Colonic mucosa (tissue), 4 donors: Measurements from ENCODE around the gene ATP2C2. TPM values are rescaled to one million over a fixed set of nuclear protein-coding genes. Genes with fewer than 3 reads are reported as not detected.

Source experiments
- DNase-seq: peaks from one replicate; pipeline ENCODE4 v3.0.0-alpha.2; 2020
- H3K27ac ChIP-seq: fragments of 200-600 bp; one replicate; pipeline ENCODE4 v1.8.0; 2021
- H3K27me3 ChIP-seq: fragments of 200-600 bp; one replicate; pipeline ENCODE4 v1.8.0; 2021
- H3K36me3 ChIP-seq: fragments of 200-600 bp; one replicate; pipeline ENCODE4 v1.8.0; 2021
- H3K4me1 ChIP-seq: fragments of 200-600 bp; one replicate; pipeline ENCODE4 v1.8.0; 2021; ENCODE audit warnings: mild to moderate bottlenecking
- H3K4me3 ChIP-seq: fragments of 200-600 bp; one replicate; pipeline ENCODE4 v1.8.0; 2021
- H3K9ac ChIP-seq, 2 donors: one replicate each; pipeline ENCODE4 v1.7.0; 2013; ENCODE audit warnings: control low read depth in 2 of 2, low read depth in 2 of 2, low read length in 2 of 2
- H3K9me3 ChIP-seq: fragments of 200-600 bp; one replicate; pipeline ENCODE4 v1.8.0; 2021
- intact Hi-C: fragments of 100-400 bp; cut with DNase I; formaldehyde crosslinking; loops from one replicate; pipeline ENCODE4 v1.14.1; 2022
- total RNA-seq, 2 donors: library from RNA; stranded (reverse); fragmentation: NEBNext Ultra II Directional in 1 of 2; extraction: Animal tissue kit (Norgen Biotek cat#: 25700) in 1 of 2; gene quantifications; one replicate each; pipeline ENCODE4 v1.2.1, GENCODE V29; 2021
- TF ChIP-seq, protein P1 (sequence below): fragments of 200-600 bp; IDR thresholded peaks from one replicate; pipeline ENCODE4 v1.8.0; 2022; ENCODE audit warnings: antibody characterized with exemption, mild to moderate bottlenecking
- donor health status: healthy.
- donor health status: DM: no; HTN: no; CAD: no.
- donor health status: DM: no; HTN: no; CAD: no.

Gene ATP2C2
- total RNA-seq, 2 donors from 2014 or later: 126 to 220 TPM

DNA sequence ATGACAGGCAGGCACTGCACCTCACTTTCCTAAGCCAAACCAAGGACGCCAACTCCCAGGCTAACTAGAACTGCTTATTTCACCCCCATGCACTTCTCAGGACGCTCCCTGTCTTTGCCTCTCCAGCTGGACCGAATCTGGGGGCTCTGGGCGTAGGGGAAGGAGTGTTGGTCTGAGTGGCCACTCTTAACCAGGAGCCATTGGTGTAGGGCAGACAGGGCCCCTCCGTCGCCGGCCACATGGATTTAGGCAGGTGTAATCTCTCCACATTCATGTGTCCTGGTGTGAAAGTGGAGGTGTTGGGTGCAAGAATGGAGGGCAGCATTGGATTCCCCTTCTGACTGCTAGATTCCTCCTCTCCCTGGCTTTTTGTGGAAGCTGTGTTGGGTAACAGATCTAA is 9.8 kb downstream of the ATP2C2 start:
- intact Hi-C loops: no loop called here
- no peaks in the 10 kb centered on the region for H3K4me1 ChIP-seq
- TF ChIP-seq, protein P1, sequence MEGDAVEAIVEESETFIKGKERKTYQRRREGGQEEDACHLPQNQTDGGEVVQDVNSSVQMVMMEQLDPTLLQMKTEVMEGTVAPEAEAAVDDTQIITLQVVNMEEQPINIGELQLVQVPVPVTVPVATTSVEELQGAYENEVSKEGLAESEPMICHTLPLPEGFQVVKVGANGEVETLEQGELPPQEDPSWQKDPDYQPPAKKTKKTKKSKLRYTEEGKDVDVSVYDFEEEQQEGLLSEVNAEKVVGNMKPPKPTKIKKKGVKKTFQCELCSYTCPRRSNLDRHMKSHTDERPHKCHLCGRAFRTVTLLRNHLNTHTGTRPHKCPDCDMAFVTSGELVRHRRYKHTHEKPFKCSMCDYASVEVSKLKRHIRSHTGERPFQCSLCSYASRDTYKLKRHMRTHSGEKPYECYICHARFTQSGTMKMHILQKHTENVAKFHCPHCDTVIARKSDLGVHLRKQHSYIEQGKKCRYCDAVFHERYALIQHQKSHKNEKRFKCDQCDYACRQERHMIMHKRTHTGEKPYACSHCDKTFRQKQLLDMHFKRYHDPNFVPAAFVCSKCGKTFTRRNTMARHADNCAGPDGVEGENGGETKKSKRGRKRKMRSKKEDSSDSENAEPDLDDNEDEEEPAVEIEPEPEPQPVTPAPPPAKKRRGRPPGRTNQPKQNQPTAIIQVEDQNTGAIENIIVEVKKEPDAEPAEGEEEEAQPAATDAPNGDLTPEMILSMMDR: no peak
- H3K4me3 ChIP-seq: no peak overlapping the region
- H3K27ac ChIP-seq: no peak overlapping the region
- DNase-seq: no peak
- no peaks in the 10 kb centered on the region for H3K36me3 ChIP-seq
- no peaks in the 10 kb centered on the region for H3K27me3 ChIP-seq
- H3K9me3 ChIP-seq: no peaks in the 10 kb centered on the region
- no peak overlapping the region for H3K9ac ChIP-seq

DNA sequence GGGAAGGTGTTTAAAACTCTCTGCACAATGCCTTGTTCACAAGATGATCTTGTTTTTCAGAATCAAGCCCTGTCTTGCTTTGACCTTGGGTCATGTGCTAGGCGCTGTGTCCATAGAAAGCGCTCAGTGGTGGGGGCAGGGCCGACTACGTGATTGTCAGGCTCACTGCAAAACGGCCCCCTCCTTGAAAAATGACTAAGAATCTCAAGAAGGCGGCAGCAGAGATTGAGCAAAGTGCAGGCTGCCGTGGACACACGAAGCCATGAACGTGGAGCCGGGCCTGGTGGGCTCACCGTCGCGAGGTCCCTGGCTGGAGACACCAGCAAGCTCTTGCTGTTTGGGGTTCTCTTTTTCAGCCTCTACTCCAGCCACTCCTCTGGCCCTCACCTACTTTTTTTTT is 10.2 kb downstream of the ATP2C2 start:
- TF ChIP-seq, protein P1: no peak
- Histone ChIP-seq H3K4me3 (no peak overlapping the region), H3K4me1 (no peaks in the 10 kb centered on the region), H3K27me3 (no peaks in the 10 kb centered on the region), H3K36me3 (no peaks in the 10 kb centered on the region), H3K9me3 (no peaks in the 10 kb centered on the region), H3K27ac (no peak overlapping the region), H3K9ac (no peak overlapping the region)
- DNase-seq: no peak
- intact Hi-C loops: no loop called here

DNA sequence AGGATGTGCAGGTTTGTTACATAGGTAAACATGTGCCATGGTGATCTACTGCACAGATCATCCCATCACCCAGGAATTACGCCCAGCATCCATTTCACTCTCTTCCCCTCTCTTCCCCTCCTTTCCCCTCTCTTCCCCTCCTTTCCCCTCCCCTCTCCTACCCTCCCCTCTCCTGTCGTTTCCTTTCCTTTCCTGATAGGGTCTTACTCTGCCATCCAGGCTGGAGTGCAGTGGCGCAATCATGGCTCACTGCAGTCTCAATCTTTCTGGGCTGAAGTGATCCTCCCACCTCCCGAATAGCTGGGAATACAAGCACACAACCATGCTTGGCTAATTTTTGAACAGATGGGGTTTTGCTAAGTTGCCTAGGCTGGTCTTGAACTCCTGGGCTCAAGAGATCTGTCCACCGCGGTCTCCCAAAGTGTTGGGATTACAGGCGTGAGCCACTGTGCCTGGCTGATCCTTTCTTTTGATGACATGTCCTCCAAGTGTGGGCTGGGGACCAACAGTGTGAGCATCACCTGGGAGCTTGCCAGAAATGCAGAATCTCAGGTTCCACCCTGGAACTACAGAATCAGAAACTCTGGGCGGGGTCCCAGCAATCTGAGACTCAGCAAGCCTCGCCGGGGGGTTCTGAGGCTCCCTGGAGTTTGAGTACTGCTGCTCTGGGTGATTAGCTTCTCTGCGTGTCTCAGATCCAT is 10.8 kb downstream of the ATP2C2 start:
- H3K9ac ChIP-seq: peak overlapping the region in 1 of 2 donors; percentile 15
- no peaks in the 10 kb centered on the region for H3K9me3 ChIP-seq
- H3K27me3 ChIP-seq: no peaks in the 10 kb centered on the region
- no peak overlapping the region for H3K27ac ChIP-seq
- H3K4me3 ChIP-seq: no peak overlapping the region
- TF ChIP-seq, protein P1: no peak
- no peaks in the 10 kb centered on the region for H3K36me3 ChIP-seq
- intact Hi-C loops: no loop called here
- H3K4me1 ChIP-seq: no peaks in the 10 kb centered on the region
- no peak for DNase-seq

DNA sequence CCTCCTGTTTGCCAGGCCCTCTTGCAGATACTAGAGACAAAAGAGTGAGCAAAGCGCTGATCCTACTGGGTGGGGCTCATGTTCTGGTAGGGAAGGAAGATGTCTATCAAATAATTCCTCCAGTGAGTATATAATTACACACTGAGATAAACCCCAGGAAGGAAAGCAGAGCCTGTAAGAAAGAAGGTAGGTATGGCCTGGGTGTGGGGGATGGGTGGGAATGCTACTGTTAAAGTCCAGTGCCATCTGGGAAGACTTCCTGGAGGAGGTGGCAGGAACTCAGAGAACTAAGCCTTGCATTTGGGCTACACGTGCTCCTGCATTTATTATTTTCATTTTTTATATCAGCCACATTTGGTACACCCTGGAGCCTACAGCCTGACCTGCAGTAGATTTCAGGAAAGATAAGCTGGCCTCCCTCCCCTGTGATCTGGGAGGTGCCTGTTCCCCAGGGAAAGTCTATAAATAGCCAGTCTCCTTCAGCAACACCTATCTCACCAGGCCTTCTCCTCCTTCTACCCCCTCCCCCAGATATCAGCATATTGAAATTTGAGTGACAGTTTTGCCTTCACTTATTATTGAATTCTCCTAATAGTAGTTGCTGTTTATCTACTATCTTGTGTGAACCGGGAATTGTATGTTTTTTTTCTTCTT is 11.5 kb downstream of the ATP2C2 start:
- no peak overlapping the region for H3K27ac ChIP-seq
- H3K36me3 ChIP-seq: no peaks in the 10 kb centered on the region
- no peak overlapping the region for H3K4me3 ChIP-seq
- H3K27me3 ChIP-seq: no peaks in the 10 kb centered on the region
- TF ChIP-seq, protein P1: no peak
- H3K9me3 ChIP-seq: no peaks in the 10 kb centered on the region
- intact Hi-C loops: no loop called here
- DNase-seq: peak; percentile 78
- no peaks in the 10 kb centered on the region for H3K4me1 ChIP-seq
- peak overlapping the region in 1 of 2 donors; percentile 15 for H3K9ac ChIP-seq

DNA sequence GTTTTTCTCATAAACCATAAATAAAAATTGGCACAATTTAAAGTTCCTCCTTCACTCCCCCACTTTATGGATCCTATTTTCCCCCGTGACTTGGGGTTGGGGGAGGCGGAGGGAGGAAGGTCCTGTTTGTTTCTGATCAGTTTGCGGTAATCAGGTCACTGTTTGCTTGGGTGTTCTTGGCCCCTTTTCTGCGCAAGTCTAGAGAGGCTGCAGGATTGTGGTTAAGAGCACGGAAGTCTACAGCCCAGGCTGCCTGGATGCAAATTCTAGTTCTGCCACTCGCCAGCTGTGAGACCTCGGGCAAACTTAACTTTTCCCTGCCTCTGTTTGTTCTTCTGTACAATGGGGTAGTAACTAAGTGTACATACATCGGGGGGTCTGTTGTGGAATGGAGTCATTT is 12.1 kb downstream of the ATP2C2 start:
- no peak for DNase-seq
- Histone ChIP-seq H3K4me1 (no peaks in the 10 kb centered on the region), H3K36me3 (no peaks in the 10 kb centered on the region), H3K27ac (no peak overlapping the region), H3K27me3 (no peaks in the 10 kb centered on the region), H3K4me3 (no peak overlapping the region), H3K9ac (no peak overlapping the region), H3K9me3 (no peaks in the 10 kb centered on the region)
- TF ChIP-seq, protein P1: no peak
- intact Hi-C loops: no loop called here
